ENCODE measurements around the gene NR1D2. TPM values are rescaled to one million over a fixed set of nuclear protein-coding genes. Genes with fewer than 3 reads are reported as not detected.

Gene NR1D2
- total RNA-seq, 1 experiment from 2014 or later: 66.0 TPM

DNA sequence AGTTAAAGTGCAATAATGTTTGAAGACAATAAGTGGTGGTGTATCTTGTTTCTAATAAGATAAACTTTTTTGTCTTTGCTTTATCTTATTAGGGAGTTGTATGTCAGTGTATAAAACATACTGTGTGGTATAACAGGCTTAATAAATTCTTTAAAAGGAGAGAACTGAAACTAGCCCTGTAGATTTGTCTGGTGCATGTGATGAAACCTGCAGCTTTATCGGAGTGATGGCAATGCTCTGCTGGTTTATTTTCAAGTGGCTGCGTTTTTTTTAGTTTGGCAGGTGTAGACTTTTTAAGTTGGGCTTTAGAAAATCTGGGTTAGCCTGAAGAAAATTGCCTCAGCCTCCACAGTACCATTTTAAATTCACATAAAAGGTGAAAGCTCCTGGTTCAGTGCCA, 25.5 kb upstream of the NR1D2 start:
- Histone ChIP-seq H3K4me1 (replicated peaks; ENCODE audit: insufficient read depth) (peaks cover 35% of the 10 kb centered on the region), H3K79me2 (ENCODE audit: low read depth) (peaks cover 59% of the 10 kb centered on the region), H3K4me2 (peak overlapping the region; percentile 97), H3K9me2 (ENCODE audit: insufficient read depth) (no peaks in the 10 kb centered on the region; the same call in 1 of the 2 replicates), H3F3A (ENCODE audit: insufficient read depth, low read depth) (peaks cover 63% of the 10 kb centered on the region), H2AFZ (no peak overlapping the region), H3K4me3 (peak overlapping the region; percentile 91; the same call in 1 of the 2 replicates), H4K20me1 (ENCODE audit: insufficient read depth) (peaks cover 34% of the 10 kb centered on the region), H3K27me3 (ENCODE audit: insufficient read depth, low read depth) (no peaks in the 10 kb centered on the region), H3K27ac (no peak overlapping the region), H3K9me3 (ENCODE audit: insufficient read depth, low read depth) (no peaks in the 10 kb centered on the region), H3K36me3 (ENCODE audit: low read depth) (peaks cover 31% of the 10 kb centered on the region)
- no TSS peak for BruUV-seq (replicated peaks)
- intact Hi-C loops (cut with micrococcal nuclease; ENCODE audit: unreplicated experiment): loop anchor here (10.0 kb wide), 1 partner anchor 315 kb away; no protein-coding TSS in a partner anchor
- CTCF ChIA-PET: interaction anchor here (0.6 kb wide), 2 partner anchors 540 to 748 kb away, joined by 3 to 6 read pairs; no protein-coding TSS in a partner anchor
- POLR2A ChIA-PET (ENCODE audit: unreplicated experiment): interaction anchor here (0.6 kb wide), 1 partner anchor 27 kb away, joined by 3 read pairs; no protein-coding TSS in a partner anchor
- DNase-seq: no peak
- TF ChIP-seq EZH2 (IDR thresholded peaks at IDR 0.05; ENCODE audit: low read depth): no peak
- TF ChIP-seq, protein P1, sequence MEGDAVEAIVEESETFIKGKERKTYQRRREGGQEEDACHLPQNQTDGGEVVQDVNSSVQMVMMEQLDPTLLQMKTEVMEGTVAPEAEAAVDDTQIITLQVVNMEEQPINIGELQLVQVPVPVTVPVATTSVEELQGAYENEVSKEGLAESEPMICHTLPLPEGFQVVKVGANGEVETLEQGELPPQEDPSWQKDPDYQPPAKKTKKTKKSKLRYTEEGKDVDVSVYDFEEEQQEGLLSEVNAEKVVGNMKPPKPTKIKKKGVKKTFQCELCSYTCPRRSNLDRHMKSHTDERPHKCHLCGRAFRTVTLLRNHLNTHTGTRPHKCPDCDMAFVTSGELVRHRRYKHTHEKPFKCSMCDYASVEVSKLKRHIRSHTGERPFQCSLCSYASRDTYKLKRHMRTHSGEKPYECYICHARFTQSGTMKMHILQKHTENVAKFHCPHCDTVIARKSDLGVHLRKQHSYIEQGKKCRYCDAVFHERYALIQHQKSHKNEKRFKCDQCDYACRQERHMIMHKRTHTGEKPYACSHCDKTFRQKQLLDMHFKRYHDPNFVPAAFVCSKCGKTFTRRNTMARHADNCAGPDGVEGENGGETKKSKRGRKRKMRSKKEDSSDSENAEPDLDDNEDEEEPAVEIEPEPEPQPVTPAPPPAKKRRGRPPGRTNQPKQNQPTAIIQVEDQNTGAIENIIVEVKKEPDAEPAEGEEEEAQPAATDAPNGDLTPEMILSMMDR (conservative IDR thresholded peaks at IDR 0.05): no peak

DNA sequence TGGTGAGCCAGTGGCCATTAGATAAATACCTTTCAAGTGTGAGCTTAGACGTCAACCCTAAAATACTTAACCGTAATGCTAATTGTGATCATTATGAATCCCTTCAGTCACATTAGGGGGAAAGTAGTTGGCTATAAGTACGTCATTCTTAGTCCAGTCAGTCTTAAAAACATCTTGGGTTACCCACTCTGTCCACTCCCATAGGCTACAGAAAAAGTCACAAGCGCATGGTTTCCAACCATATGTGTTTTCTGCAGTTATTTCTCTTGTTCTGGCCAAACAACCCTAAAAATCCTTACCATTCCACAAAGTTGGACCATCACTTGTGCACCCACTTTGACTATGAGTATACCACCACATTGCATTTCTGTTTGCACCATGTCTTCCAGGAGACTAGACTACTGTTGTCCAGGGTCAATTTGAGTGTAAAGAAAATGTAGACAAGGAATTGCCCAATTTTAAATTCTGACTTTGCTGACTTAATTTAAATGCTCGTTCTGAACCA, 24.9 kb upstream of the NR1D2 start:
- intact Hi-C loops (cut with micrococcal nuclease; ENCODE audit: unreplicated experiment): no loop called here
- H3K9me2 ChIP-seq (ENCODE audit: insufficient read depth): no peaks in the 10 kb centered on the region; the same call in 1 of the 2 replicates
- H2AFZ ChIP-seq: no peak overlapping the region
- no peaks in the 10 kb centered on the region for H3K27me3 ChIP-seq (ENCODE audit: insufficient read depth, low read depth)
- ChIA-PET POLR2A (ENCODE audit: unreplicated experiment) (interaction anchor here (0.6 kb wide), 1 partner anchor 26 kb away, joined by 3 read pairs; no protein-coding TSS in a partner anchor), CTCF (interaction anchor here (0.6 kb wide), 2 partner anchors 541 to 749 kb away, joined by 3 to 6 read pairs; no protein-coding TSS in a partner anchor)
- no peak for DNase-seq
- peaks cover 31% of the 10 kb centered on the region for H3K36me3 ChIP-seq (ENCODE audit: low read depth)
- H3K4me2 ChIP-seq: peak overlapping the region; percentile 97
- TF ChIP-seq EZH2 (IDR thresholded peaks at IDR 0.05; ENCODE audit: low read depth): no peak
- TF ChIP-seq, protein P1 (conservative IDR thresholded peaks at IDR 0.05): no peak
- BruUV-seq (replicated peaks): no TSS peak
- no peaks in the 10 kb centered on the region for H3K9me3 ChIP-seq (ENCODE audit: insufficient read depth, low read depth)
- peak overlapping the region; percentile 91; the same call in 1 of the 2 replicates for H3K4me3 ChIP-seq
- H3K4me1 ChIP-seq (replicated peaks; ENCODE audit: insufficient read depth): peaks cover 30% of the 10 kb centered on the region
- peaks cover 34% of the 10 kb centered on the region for H4K20me1 ChIP-seq (ENCODE audit: insufficient read depth)
- H3K79me2 ChIP-seq (ENCODE audit: low read depth): peaks cover 53% of the 10 kb centered on the region
- H3F3A ChIP-seq (ENCODE audit: insufficient read depth, low read depth): peaks cover 63% of the 10 kb centered on the region
- H3K27ac ChIP-seq: peak overlapping the region; percentile 33; the same call in 1 of the 2 replicates

DNA sequence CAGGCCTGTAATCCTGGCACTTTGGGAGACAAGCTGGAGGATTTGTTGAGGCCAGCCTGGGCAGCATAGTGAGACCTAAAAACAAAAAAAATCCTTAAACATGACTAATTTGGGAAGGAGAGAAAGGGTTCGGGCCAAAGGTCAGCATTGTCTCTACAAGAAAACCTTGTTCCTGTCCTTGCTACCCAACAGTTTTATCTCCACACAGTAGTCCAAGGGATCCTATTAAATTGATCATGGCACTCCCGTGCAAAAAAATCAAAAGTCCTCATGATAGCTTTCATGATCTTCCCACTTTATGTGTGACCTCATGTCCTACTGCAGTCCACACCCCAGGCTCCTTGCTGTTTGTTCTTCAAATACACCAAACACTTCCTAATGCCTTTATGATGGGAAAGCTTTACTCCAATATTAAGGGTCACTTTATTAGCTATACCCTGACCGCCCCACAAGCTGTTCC, 24.0 kb upstream of the NR1D2 start:
- DNase-seq: no peak
- H3K4me1 ChIP-seq (replicated peaks; ENCODE audit: insufficient read depth): peaks cover 24% of the 10 kb centered on the region
- no TSS peak for BruUV-seq (replicated peaks)
- no peaks in the 10 kb centered on the region for H3K9me3 ChIP-seq (ENCODE audit: insufficient read depth, low read depth)
- CTCF ChIA-PET: interaction anchor here (0.5 kb wide), 1 partner anchor 903 kb away, joined by 3 read pairs; no protein-coding TSS in a partner anchor
- peaks cover 63% of the 10 kb centered on the region for H3F3A ChIP-seq (ENCODE audit: insufficient read depth, low read depth)
- intact Hi-C loops (cut with micrococcal nuclease; ENCODE audit: unreplicated experiment): no loop called here
- no peak overlapping the region for H3K4me3 ChIP-seq
- H2AFZ ChIP-seq: no peak overlapping the region
- H3K79me2 ChIP-seq (ENCODE audit: low read depth): peaks cover 44% of the 10 kb centered on the region
- peak overlapping the region; percentile 33; the same call in 1 of the 2 replicates for H3K27ac ChIP-seq
- POLR2A ChIA-PET (ENCODE audit: unreplicated experiment): no interaction called here
- no peak overlapping the region; the same call in 1 of the 2 replicates for H3K4me2 ChIP-seq
- TF ChIP-seq EZH2 (IDR thresholded peaks at IDR 0.05; ENCODE audit: low read depth): no peak
- TF ChIP-seq, protein P1 (conservative IDR thresholded peaks at IDR 0.05): no peak
- no peaks in the 10 kb centered on the region for H3K27me3 ChIP-seq (ENCODE audit: insufficient read depth, low read depth)
- H3K36me3 ChIP-seq (ENCODE audit: low read depth): peaks cover 31% of the 10 kb centered on the region
- peaks cover 34% of the 10 kb centered on the region for H4K20me1 ChIP-seq (ENCODE audit: insufficient read depth)
- no peaks in the 10 kb centered on the region; the same call in 1 of the 2 replicates for H3K9me2 ChIP-seq (ENCODE audit: insufficient read depth)
